Heart right ventricle (tissue), 16 donors: ENCODE measurements around the gene KLHL29. TPM values are rescaled to one million over a fixed set of nuclear protein-coding genes. Genes with fewer than 3 reads are reported as not detected.

Source experiments
- ATAC-seq, 8 donors: fragments of 200-7000 bp; cut with Tn5 transposase; one replicate each; pipeline ENCODE4 v1.9.1; 2020; ENCODE audit warnings: mild to moderate bottlenecking in 8 of 8, moderate library complexity in 8 of 8, moderate number of reproducible peaks in 1 of 8
- DNase-seq, 2 donors: peaks; one replicate each; pipeline ENCODE4 v3.0.0-alpha.2; 2020
- H3K27ac ChIP-seq, 10 donors: fragments of 200-600 bp; sonication (generic) in 2 of 10; one replicate each; pipeline versions ENCODE4 v1.5.0 to v1.8.0; 2020 to 2022; ENCODE audit warnings: mild to moderate bottlenecking in 3 of 10
- H3K27me3 ChIP-seq, 7 donors: fragments of 200-600 bp; one replicate each; pipeline ENCODE4 v1.8.0; 2021 to 2022; ENCODE audit warnings: mild to moderate bottlenecking in 2 of 7
- H3K36me3 ChIP-seq, 9 donors: fragments of 200-600 bp; sonication (generic) in 1 of 9; one replicate each; pipeline versions ENCODE4 v1.5.0 to v1.8.0; 2020 to 2022; ENCODE audit warnings: mild to moderate bottlenecking in 2 of 9
- H3K4me1 ChIP-seq, 9 donors: fragments of 200-600 bp; sonication (generic) in 1 of 9; one replicate each; pipeline versions ENCODE4 v1.5.0 to v1.8.0; 2020 to 2022; ENCODE audit warnings: mild to moderate bottlenecking in 4 of 9
- H3K4me3 ChIP-seq, 10 donors: fragments of 200-600 bp; sonication (generic) in 2 of 10; one replicate each; pipeline versions ENCODE4 v1.5.0 to v1.8.0; 2020 to 2022; ENCODE audit warnings: mild to moderate bottlenecking in 7 of 10, moderate library complexity in 2 of 10
- H3K9me3 ChIP-seq, 11 donors: fragments of 200-600 bp in 10 of 11; sonication (generic) in 2 of 11; one replicate each; pipeline versions ENCODE4 v1.5.0 to v1.8.0; 2013 to 2022; ENCODE audit warnings: mild to moderate bottlenecking in 2 of 11, control low read depth in 1 of 11, moderate library complexity in 1 of 11
- WGBS, 2 donors: extraction: QIAGEN DNeasy Blood & Tissue Kit; methylation state at CpG; one replicate each; pipeline ENCODE4 v1.1.7; 2013; ENCODE audit warnings: inconsistent platforms in 1 of 2; 5-methylcytosine and 5-hydroxymethylcytosine counted together
- intact Hi-C, 10 donors: fragments of 100-400 bp; cut with DNase I; formaldehyde crosslinking; loops; one replicate each; pipeline versions ENCODE4 v1.11.1 to v1.14.2; 2022
- polyA plus RNA-seq, 2 donors: library from polyadenylated mRNA; stranded (reverse); fragments of 200-250 nt; gene quantifications; one replicate each; pipeline ENCODE4 v1.2.3, GENCODE V29; 2013
- total RNA-seq, 10 donors: library from RNA; stranded (reverse); fragmentation: NEBNext Ultra II Directional in 3 of 10; extraction: Animal tissue kit (Norgen Biotek cat#: 25700) in 3 of 10; gene quantifications; one replicate each; pipeline versions ENCODE4 v1.2.1 to v1.2.4, GENCODE V29; 2021 to 2023
- TF ChIP-seq, protein P1 (sequence below), 9 donors: fragments of 200-600 bp; sonication (generic) in 2 of 9; IDR thresholded peaks; one replicate each; pipeline versions ENCODE4 v1.5.0 to v1.8.0; 2021 to 2022; ENCODE audit warnings: antibody characterized with exemption in 9 of 9, mild to moderate bottlenecking in 5 of 9, moderate library complexity in 1 of 9
- donor health status: Arrhythmogenic right ventricular cardiomyopathy.
- donor health status: ischemic (EF 13 %, LVEDD 7.1; RV severe dilation, severe dysfunction).
- donor health status: healthy with polysubstance abuse.
- donor health status: DM: no; HTN: yes; CAD: no.
- donor health status: DM: no; HTN: no; CAD: no.
- donor health status: ischemic (EF 25% LVEDD 6.9; RV normal size, moderate dysfunction).
- donor health status: ischemic (EF 25% LVEDD 5.7; RV mildly dilated, moderate dysfunction).
- donor health status: healthy.
- donor health status: DM: yes; HTN: yes; CAD: no.
- donor health status: Ischemic cardiomyopathy.
- donor health status: ischemic (EF 35%, LVEDD 5.7; RV mildly dilated, moderate dysfunction).
- donor health status: nonischemic (EF 11% LVEDD 7.7; RV severe dilation, severe dysfunction).
- donor health status: DM: yes; HTN: yes; CAD: no.
- donor health status: PGD.
- donor health status: ischemic (EF 29% LVEDD 5.4; RV normal size, mild dysfunction).
- donor health status: nonischemic (EF 23%, LVEDD 6.1; RV moderate dilation, normal function).

The KLHL29 gene
- total and polyA plus RNA-seq, 12 donors, result 0.71 to 1.5 (median 1.0) TPM

DNA sequence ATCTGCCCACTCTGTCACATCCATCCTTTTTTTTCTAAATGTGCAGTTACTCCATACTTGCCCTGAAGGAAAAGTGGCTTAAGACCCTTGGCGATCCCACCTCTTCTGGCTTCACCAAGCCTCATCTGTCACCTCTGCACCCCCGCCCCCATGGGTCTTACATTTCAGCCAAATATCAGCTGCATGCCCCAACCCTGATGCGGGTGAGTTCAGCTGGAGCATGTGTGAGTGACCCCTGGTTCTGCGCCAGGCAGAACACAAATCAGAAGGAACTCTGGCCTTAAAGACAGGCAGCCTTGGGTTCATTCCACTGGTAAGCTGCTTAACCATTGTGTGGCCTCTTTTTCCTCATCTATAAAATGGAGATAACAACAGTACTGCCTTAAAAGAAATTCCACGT is 194.7 kb downstream of the KLHL29 start:
- Histone ChIP-seq H3K27ac (no peak overlapping the region), H3K9me3 (no peaks in the 10 kb centered on the region), H3K36me3 (no peaks in the 10 kb centered on the region), H3K4me1 (no peaks in the 10 kb centered on the region), H3K4me3 (no peak overlapping the region), H3K27me3 (no peaks in the 10 kb centered on the region)
- TF ChIP-seq, protein P1, sequence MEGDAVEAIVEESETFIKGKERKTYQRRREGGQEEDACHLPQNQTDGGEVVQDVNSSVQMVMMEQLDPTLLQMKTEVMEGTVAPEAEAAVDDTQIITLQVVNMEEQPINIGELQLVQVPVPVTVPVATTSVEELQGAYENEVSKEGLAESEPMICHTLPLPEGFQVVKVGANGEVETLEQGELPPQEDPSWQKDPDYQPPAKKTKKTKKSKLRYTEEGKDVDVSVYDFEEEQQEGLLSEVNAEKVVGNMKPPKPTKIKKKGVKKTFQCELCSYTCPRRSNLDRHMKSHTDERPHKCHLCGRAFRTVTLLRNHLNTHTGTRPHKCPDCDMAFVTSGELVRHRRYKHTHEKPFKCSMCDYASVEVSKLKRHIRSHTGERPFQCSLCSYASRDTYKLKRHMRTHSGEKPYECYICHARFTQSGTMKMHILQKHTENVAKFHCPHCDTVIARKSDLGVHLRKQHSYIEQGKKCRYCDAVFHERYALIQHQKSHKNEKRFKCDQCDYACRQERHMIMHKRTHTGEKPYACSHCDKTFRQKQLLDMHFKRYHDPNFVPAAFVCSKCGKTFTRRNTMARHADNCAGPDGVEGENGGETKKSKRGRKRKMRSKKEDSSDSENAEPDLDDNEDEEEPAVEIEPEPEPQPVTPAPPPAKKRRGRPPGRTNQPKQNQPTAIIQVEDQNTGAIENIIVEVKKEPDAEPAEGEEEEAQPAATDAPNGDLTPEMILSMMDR (IDR thresholded peaks at IDR 0.05), result no peak
- WGBS, 2 donors, result 93 to 94% methylated on average over 5 of the region's 5 CpGs
- DNase-seq (no peak), ATAC-seq (no peak)
- intact Hi-C loops, result no loop called here

- no peaks in the 10 kb centered on the region for H3K9me3 ChIP-seq
- H3K27ac ChIP-seq, result no peak overlapping the region
- ATAC-seq, result no peak
- DNase-seq, result no peak
- 92 to 97% methylated on average over 8 of the region's 8 CpGs for WGBS, 2 donors
- H3K27me3 ChIP-seq, result no peaks in the 10 kb centered on the region
- H3K4me1 ChIP-seq, result peaks cover 0 to 4% (median 0%) of the 10 kb centered on the region in 9 donors
- TF ChIP-seq, protein P1 (IDR thresholded peaks at IDR 0.05), result no peak
- intact Hi-C loops, result no loop called here
- H3K36me3 ChIP-seq, result no peaks in the 10 kb centered on the region
- no peak overlapping the region for H3K4me3 ChIP-seq
These were observed 198.5 kb downstream of the KLHL29 start for GRCh38 chr2:23583467-23583866.

DNA sequence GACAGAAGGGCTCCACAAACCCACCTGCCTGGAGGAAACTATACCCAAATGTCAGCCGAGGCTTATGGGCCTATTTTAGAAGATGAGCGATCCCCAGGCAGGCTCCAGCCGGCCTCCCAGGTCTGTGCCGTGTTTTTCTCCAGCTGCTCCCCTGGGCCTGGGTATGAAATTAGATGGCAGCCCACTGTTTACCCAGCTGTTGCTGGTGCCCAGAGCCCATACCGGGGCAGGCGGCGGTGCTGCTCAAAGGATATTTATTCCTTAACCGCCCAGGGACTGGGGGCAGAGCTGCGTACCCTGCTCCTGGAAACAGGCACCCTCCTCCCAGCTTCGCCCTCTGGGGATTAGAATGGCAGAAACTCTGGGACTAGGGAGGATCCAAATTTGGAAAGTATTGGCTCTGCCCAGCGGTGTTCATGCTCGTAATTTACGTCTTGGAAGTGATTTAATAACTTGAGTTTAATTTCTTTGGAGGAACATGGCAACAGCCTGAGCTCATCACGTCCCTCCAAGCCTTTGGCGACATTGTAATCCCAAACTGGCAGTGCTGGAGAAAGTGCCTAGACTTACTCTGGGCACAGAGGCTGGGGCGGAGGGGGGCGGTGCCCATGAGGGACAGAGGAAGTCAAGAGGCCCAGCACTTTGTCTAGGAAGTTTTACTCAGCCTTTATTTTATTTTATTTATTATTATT is 199.2 kb downstream of the KLHL29 start:
- no peak for DNase-seq
- Histone ChIP-seq H3K9me3 (no peaks in the 10 kb centered on the region), H3K4me1 (peaks cover 0 to 10% (median 4%) of the 10 kb centered on the region in 9 donors), H3K4me3 (no peak overlapping the region), H3K27me3 (no peaks in the 10 kb centered on the region), H3K27ac (no peak overlapping the region), H3K36me3 (no peaks in the 10 kb centered on the region)
- TF ChIP-seq, protein P1 (IDR thresholded peaks at IDR 0.05), result no peak
- intact Hi-C loops, result no loop called here
- WGBS, 2 donors, result 91 to 92% methylated on average over 17 of the region's 17 CpGs
- ATAC-seq, result peak in 3 of 8 donors; percentile 12 to 25 (median 13)

DNA sequence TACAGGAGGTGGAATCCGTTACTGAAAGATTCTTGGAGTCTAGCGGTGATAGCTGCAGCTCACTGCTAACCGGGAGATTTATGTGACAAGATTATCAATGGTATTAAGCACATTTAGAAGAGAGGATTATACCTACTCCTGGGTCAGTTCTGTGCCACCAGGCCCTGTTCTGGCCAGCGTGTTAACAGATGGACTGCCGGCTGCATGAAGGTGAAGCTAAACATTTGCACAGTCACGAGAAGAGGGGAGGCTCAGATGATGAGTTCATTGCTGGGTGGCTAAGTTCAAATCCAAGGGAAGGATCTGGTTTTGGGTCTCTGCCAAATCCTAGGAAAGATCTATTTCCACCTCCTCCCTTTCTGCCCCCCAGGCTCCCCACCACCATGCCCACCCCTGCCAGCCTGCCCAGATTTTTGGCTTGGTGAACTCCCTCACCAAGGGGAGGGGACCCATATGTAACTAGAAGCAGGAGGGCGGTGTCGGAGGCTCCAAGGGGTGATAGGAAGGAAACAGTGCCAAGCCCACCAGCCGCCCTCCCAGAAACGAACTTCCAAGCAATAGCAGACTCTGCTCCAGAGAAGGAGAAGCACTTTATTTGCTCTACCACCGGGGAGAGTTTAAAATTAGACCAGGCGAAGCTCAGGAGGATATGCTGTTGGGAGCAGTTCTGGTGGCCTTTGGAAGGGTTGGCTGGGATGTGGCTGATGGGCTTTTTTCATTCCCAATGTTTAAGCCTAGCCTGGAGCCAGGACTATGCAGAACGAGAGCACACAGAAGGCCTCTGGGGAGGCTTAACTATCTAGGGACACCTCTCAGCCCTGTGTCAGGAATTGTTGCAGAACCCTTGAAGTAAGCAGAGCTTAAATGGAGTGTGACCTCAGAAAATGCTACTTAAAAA is 200.5 kb downstream of the KLHL29 start:
- 78 to 81% methylated on average over 13 of the region's 13 CpGs for WGBS, 2 donors
- TF ChIP-seq, protein P1 (IDR thresholded peaks at IDR 0.05), result no peak
- intact Hi-C loops, result no loop called here
- DNase-seq, result no peak
- Histone ChIP-seq H3K4me3 (no peak overlapping the region), H3K36me3 (no peaks in the 10 kb centered on the region), H3K9me3 (no peaks in the 10 kb centered on the region), H3K4me1 (peaks cover 3 to 23% (median 17%) of the 10 kb centered on the region in 9 donors), H3K27me3 (no peaks in the 10 kb centered on the region), H3K27ac (no peak overlapping the region)
- no peak for ATAC-seq
